H9 (cell line): ENCODE data around the gene KAT5. TPM values are rescaled to one million over a fixed set of nuclear protein-coding genes. Genes with fewer than 3 reads are reported as not detected.

Experiments
- DNase-seq: peaks from one replicate; pipeline ENCODE4 v3.0.0-alpha.2; 2017
- H2AFZ ChIP-seq: one replicate; pipeline ENCODE4 v1.6.1; 2013; ENCODE audit warnings: mild to moderate bottlenecking, low read length, control low read depth, moderate library complexity
- H2AK5ac ChIP-seq: 2 replicates; pipeline ENCODE4 v1.6.1; 2013; ENCODE audit warnings: low read length, control low read depth, mixed read lengths; ENCODE audit not compliant: insufficient read length
- H2BK120ac ChIP-seq: one replicate; pipeline ENCODE4 v1.6.1; 2013; ENCODE audit warnings: low read depth, mild to moderate bottlenecking, low read length, control low read depth, inconsistent platforms; ENCODE audit not compliant: poor library complexity, severe bottlenecking
- H2BK12ac ChIP-seq: 2 replicates; pipeline ENCODE4 v1.6.1; 2013; ENCODE audit warnings: low read length, control low read depth, mixed read lengths, low read depth; ENCODE audit not compliant: insufficient read length
- H2BK15ac ChIP-seq: 2 replicates; pipeline ENCODE4 v1.6.1; 2013; ENCODE audit warnings: low read depth, low read length, control low read depth
- H2BK20ac ChIP-seq: one replicate; pipeline ENCODE4 v1.6.1; 2013; ENCODE audit warnings: low read depth, mild to moderate bottlenecking, low read length, control low read depth, inconsistent platforms; ENCODE audit not compliant: poor library complexity, severe bottlenecking
- H2BK5ac ChIP-seq: 2 replicates; pipeline ENCODE4 v1.6.1; 2013; ENCODE audit warnings: low read length, control low read depth, mixed read lengths; ENCODE audit not compliant: insufficient read length
- H3K14ac ChIP-seq: 2 replicates; pipeline ENCODE4 v1.6.1; 2013; ENCODE audit warnings: low read length, control low read depth; ENCODE audit not compliant: insufficient read depth
- H3K18ac ChIP-seq: 2 replicates; pipeline ENCODE4 v1.6.1; 2013; ENCODE audit warnings: low read depth, mild to moderate bottlenecking, mixed read lengths, low read length, control low read depth; ENCODE audit not compliant: insufficient read length
- H3K23ac ChIP-seq: 2 replicates; pipeline ENCODE4 v1.6.1; 2013; ENCODE audit warnings: low read length, control low read depth, mixed read lengths, low read depth; ENCODE audit not compliant: insufficient read length
- H3K23me2 ChIP-seq: 2 replicates; pipeline ENCODE4 v1.6.1; 2013; ENCODE audit warnings: low read depth, mild to moderate bottlenecking, mixed read lengths, low read length, control low read depth; ENCODE audit not compliant: insufficient read length, poor library complexity, severe bottlenecking
- H3K27ac ChIP-seq: 2 replicates; pipeline ENCODE4 v1.5.1; 2013; ENCODE audit warnings: low read length, control low read depth, mixed read lengths, low read depth; ENCODE audit not compliant: insufficient read length
- H3K27me3 ChIP-seq: 2 replicates; pipeline ENCODE4 v1.6.1; 2013; ENCODE audit warnings: low read length, control low read depth, inconsistent platforms; ENCODE audit not compliant: insufficient read depth
- H3K4ac ChIP-seq: 2 replicates; pipeline ENCODE4 v1.6.1; 2013; ENCODE audit warnings: low read depth, mild to moderate bottlenecking, control low read depth, inconsistent platforms, low read length, moderate library complexity
- H3K4me1 ChIP-seq: 2 replicates; pipeline ENCODE4 v1.6.1; 2013; ENCODE audit warnings: low read length, control low read depth, inconsistent platforms; ENCODE audit not compliant: insufficient read depth
- H3K4me2 ChIP-seq: 2 replicates; pipeline ENCODE4 v1.6.1; 2013; ENCODE audit warnings: low read length, control low read depth, mixed read lengths; ENCODE audit not compliant: insufficient read length, insufficient read depth
- H3K56ac ChIP-seq: 2 replicates; pipeline ENCODE4 v1.6.1; 2013; ENCODE audit warnings: low read depth, mild to moderate bottlenecking, mixed read lengths, low read length, control low read depth; ENCODE audit not compliant: insufficient read length
- H3K79me1 ChIP-seq: 2 replicates; pipeline ENCODE4 v1.6.1; 2013; ENCODE audit warnings: low read depth, mild to moderate bottlenecking, moderate library complexity, low read length, control low read depth, inconsistent platforms; ENCODE audit not compliant: insufficient read depth, poor library complexity, severe bottlenecking
- H3K79me2 ChIP-seq: 2 replicates; pipeline ENCODE4 v1.6.1; 2013; ENCODE audit warnings: low read length, control low read depth, inconsistent platforms; ENCODE audit not compliant: insufficient read depth
- H3K9ac ChIP-seq: 2 replicates; pipeline ENCODE4 v1.6.1; 2013; ENCODE audit warnings: low read length, control low read depth, mixed read lengths; ENCODE audit not compliant: insufficient read length; ENCODE audit errors: extremely low read depth
- H3K9me3 ChIP-seq: one replicate; pipeline ENCODE4 v1.6.1; 2013; ENCODE audit warnings: low read depth, low read length, inconsistent platforms; ENCODE audit not compliant: control insufficient read depth
- H3T11ph ChIP-seq: one replicate; pipeline ENCODE4 v1.6.1; 2013; ENCODE audit warnings: mild to moderate bottlenecking, low read length, control low read depth, inconsistent platforms
- H4K20me1 ChIP-seq: one replicate; pipeline ENCODE4 v1.6.1; 2013; ENCODE audit not compliant: control insufficient read depth, insufficient read length, insufficient read depth
- H4K5ac ChIP-seq: 2 replicates; pipeline ENCODE4 v1.6.1; 2013; ENCODE audit warnings: low read depth, mild to moderate bottlenecking, mixed read lengths, low read length, control low read depth; ENCODE audit not compliant: insufficient read length
- H4K8ac ChIP-seq: replicated peaks from 2 replicates; pipeline ENCODE4 v1.6.1; 2013; ENCODE audit warnings: low read length, control low read depth, mixed read lengths, low read depth; ENCODE audit not compliant: insufficient read length
- H4K91ac ChIP-seq: 2 replicates; pipeline ENCODE4 v1.6.1; 2013; ENCODE audit warnings: low read depth, mild to moderate bottlenecking, moderate library complexity, mixed read lengths, low read length, control low read depth; ENCODE audit not compliant: insufficient read length
- H3K27ac Mint-ChIP-seq, 3 experiments: 2 replicates in 2 of 3; 3 replicates in 1 of 3; pipeline ENCODE4 v1.8.0; 2020 to 2021; ENCODE audit warnings: mixed read lengths in 3 of 3, mild to moderate bottlenecking in 1 of 3, moderate library complexity in 1 of 3
- H3K27me3 Mint-ChIP-seq: 2 replicates; pipeline ENCODE4 v1.8.0; 2021; ENCODE audit warnings: low read depth, mild to moderate bottlenecking, moderate library complexity, mixed read lengths
- H3K36me3 Mint-ChIP-seq, 3 experiments: 2 replicates in 2 of 3; 3 replicates in 1 of 3; pipeline ENCODE4 v1.8.0; 2020 to 2021; ENCODE audit warnings: low read depth in 3 of 3, mixed read lengths in 3 of 3; ENCODE audit not compliant: insufficient read depth in 1 of 3
- H3K4me1 Mint-ChIP-seq, 2 experiments: 2 replicates each; pipeline ENCODE4 v1.8.0; 2020; ENCODE audit warnings: mixed read lengths in 2 of 2
- H3K4me3 Mint-ChIP-seq, 2 experiments: 2 replicates in 1 of 2; 3 replicates in 1 of 2; pipeline ENCODE4 v1.8.0; 2020 to 2021; ENCODE audit warnings: mild to moderate bottlenecking in 2 of 2, mixed read lengths in 2 of 2, moderate library complexity in 1 of 2
- H3K9me3 Mint-ChIP-seq, 2 experiments: 2 replicates in 1 of 2; 3 replicates in 1 of 2; pipeline ENCODE4 v1.8.0; 2020; ENCODE audit warnings: mild to moderate bottlenecking in 2 of 2, mixed read lengths in 2 of 2, moderate library complexity in 1 of 2
- WGBS: extraction: QIAGEN DNeasy Blood & Tissue Kit; methylation state at CpG from one replicate; pipeline ENCODE4 v1.1.7; 2013; ENCODE audit warnings: missing lambda C conversion rate, low lambda C conversion rate, mixed read lengths; ENCODE audit not compliant: insufficient read length; ENCODE audit errors: extremely low coverage; 5-methylcytosine and 5-hydroxymethylcytosine counted together
- total RNA-seq: library from RNA; stranded (reverse); gene quantifications from 2 replicates; pipeline ENCODE4 v1.2.1, GENCODE V29; 2021
- TF ChIP-seq, protein P1 (sequence below): fragments of 200-600 bp; sonication (generic); conservative IDR thresholded peaks from 3 replicates; pipeline ENCODE4 v1.8.0; 2021; ENCODE audit warnings: antibody characterized with exemption, mild to moderate bottlenecking

The KAT5 gene
- total RNA-seq, 1 experiment from 2014 or later, result 56.7 TPM

DNA sequence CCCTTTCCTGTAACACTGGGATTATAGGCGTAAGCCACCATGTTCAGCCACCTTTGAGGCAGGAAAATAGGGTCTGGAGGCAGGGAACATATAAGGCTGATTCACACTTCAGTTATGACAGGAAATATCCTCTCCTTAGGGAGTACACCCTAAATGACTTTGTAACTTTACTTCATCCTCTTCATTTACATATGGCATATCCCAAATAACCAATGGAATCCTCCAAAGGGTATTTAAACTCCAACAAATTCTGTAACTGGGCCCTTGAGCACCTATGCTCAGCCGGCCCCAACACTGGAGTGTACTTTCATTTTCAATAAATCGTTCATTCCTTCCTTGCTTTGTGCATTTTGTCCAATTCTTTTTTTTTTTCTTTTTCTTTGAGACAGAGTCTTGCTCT lies 1.6 kb upstream of the KAT5 start:
- Mint-ChIP-seq H3K27me3 (peaks cover 12% of the 10 kb centered on the region), H3K4me3 (no peak overlapping the region), H3K27ac (no peak overlapping the region), H3K4me1 (peaks cover 3 to 4% of the 10 kb centered on the region in 2 experiments; a peak in 2 of 4 replicates), H3K36me3 (peaks cover 22 to 30% (median 27%) of the 10 kb centered on the region in 3 experiments), H3K9me3 (peaks cover 8 to 10% of the 10 kb centered on the region in 2 experiments; a peak in 4 of 5 replicates)
- Histone ChIP-seq H3K4me1 (peaks cover 2% of the 10 kb centered on the region; the same call in 1 of the 2 replicates), H4K8ac (no peak overlapping the region), H3K14ac (no peak overlapping the region), H3K4me2 (no peak overlapping the region), H3K27ac (no peak overlapping the region), H2BK12ac (no peak overlapping the region), H2BK15ac (no peak overlapping the region), H2AK5ac (no peak overlapping the region), H3K4ac (no peak overlapping the region), H2BK120ac (no peak overlapping the region), H3K23me2 (no peaks in the 10 kb centered on the region), H3K79me1 (no peaks in the 10 kb centered on the region), H4K5ac (no peak overlapping the region), H3K27me3 (no peaks in the 10 kb centered on the region), H3K18ac (no peak overlapping the region), H2AFZ (no peak overlapping the region), H3K23ac (no peak overlapping the region), H3K9ac (no peak overlapping the region), H3K56ac (no peak overlapping the region), H4K91ac (no peak overlapping the region), H3T11ph (no peak overlapping the region), H3K9me3 (no peaks in the 10 kb centered on the region), H4K20me1 (no peaks in the 10 kb centered on the region), H2BK5ac (no peak overlapping the region), H3K79me2 (no peaks in the 10 kb centered on the region), H2BK20ac (no peak overlapping the region)
- TF ChIP-seq, protein P1, sequence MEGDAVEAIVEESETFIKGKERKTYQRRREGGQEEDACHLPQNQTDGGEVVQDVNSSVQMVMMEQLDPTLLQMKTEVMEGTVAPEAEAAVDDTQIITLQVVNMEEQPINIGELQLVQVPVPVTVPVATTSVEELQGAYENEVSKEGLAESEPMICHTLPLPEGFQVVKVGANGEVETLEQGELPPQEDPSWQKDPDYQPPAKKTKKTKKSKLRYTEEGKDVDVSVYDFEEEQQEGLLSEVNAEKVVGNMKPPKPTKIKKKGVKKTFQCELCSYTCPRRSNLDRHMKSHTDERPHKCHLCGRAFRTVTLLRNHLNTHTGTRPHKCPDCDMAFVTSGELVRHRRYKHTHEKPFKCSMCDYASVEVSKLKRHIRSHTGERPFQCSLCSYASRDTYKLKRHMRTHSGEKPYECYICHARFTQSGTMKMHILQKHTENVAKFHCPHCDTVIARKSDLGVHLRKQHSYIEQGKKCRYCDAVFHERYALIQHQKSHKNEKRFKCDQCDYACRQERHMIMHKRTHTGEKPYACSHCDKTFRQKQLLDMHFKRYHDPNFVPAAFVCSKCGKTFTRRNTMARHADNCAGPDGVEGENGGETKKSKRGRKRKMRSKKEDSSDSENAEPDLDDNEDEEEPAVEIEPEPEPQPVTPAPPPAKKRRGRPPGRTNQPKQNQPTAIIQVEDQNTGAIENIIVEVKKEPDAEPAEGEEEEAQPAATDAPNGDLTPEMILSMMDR, result no peak
- no CpG with 5 or more reads among the region's 3 CpGs for WGBS
- DNase-seq, result no peak
